ENCODE data around the gene CITED4. TPM values are rescaled to one million over a fixed set of nuclear protein-coding genes. Genes with fewer than 3 reads are reported as not detected.

The CITED4 gene
- 4.7 and 5.0 TPM in 2 replicates for total RNA-seq

- TF ChIP-seq, protein P1, sequence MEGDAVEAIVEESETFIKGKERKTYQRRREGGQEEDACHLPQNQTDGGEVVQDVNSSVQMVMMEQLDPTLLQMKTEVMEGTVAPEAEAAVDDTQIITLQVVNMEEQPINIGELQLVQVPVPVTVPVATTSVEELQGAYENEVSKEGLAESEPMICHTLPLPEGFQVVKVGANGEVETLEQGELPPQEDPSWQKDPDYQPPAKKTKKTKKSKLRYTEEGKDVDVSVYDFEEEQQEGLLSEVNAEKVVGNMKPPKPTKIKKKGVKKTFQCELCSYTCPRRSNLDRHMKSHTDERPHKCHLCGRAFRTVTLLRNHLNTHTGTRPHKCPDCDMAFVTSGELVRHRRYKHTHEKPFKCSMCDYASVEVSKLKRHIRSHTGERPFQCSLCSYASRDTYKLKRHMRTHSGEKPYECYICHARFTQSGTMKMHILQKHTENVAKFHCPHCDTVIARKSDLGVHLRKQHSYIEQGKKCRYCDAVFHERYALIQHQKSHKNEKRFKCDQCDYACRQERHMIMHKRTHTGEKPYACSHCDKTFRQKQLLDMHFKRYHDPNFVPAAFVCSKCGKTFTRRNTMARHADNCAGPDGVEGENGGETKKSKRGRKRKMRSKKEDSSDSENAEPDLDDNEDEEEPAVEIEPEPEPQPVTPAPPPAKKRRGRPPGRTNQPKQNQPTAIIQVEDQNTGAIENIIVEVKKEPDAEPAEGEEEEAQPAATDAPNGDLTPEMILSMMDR (IDR thresholded peaks at IDR 0.05; ENCODE audit: insufficient read depth, low read length, severe bottlenecking): peak; percentile 18
- Histone ChIP-seq H3K27me3 (ENCODE audit: control insufficient read depth, insufficient read depth, low read length) (no peaks in the 10 kb centered on the region), H3K36me3 (ENCODE audit: control insufficient read depth, insufficient read depth, low read length) (no peaks in the 10 kb centered on the region), H3K4me3 (ENCODE audit: low read depth, low read length) (peak within 1 kb of the TSS; percentile 54)
- DNase-seq (ENCODE audit: low read depth) (peak; percentile 76), FAIRE-seq (no peak)
Observed at GRCh38 chr1:40862008-40862863, at the start of gene CITED4. Gene CITED4, minus strand, starts transcription at chr1:40862363. Its CDS starts 236 bp downstream, at chr1:40862127.

DNA sequence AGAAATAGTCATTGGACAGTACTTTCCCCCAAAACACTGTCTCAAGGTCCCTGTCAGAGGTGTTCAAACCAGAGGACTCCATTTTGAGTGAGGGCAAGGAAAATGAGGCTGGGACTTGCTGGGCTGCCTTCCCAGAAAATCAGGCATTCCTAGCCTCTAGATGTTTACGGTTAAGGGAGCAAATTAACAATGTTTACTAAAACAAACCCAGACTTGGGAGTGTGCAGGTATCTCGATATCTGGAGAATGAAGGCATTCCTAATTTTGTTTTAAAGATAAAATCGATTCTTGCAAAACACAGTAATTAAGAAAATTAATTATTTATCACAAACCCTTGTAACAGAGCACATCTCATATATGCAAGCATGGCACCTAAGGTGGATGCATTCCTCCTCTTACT lies 48.9 kb upstream of the CITED4 start:
- DNase-seq (ENCODE audit: low read depth) (no peak), FAIRE-seq (no peak)
- no peaks in the 10 kb centered on the region for H3K27me3 ChIP-seq (ENCODE audit: control insufficient read depth, insufficient read depth, low read length)
- H3K36me3 ChIP-seq (ENCODE audit: control insufficient read depth, insufficient read depth, low read length): no peaks in the 10 kb centered on the region
- no peak overlapping the region for H3K4me3 ChIP-seq (ENCODE audit: low read depth, low read length)
- TF ChIP-seq, protein P1 (IDR thresholded peaks at IDR 0.05; ENCODE audit: insufficient read depth, low read length, severe bottlenecking): no peak

GRCh38 chr1:40909281-40909680 lies 47.1 kb upstream of the CITED4 start:
- FAIRE-seq (no peak), DNase-seq (ENCODE audit: low read depth) (no peak)
- Histone ChIP-seq H3K4me3 (ENCODE audit: low read depth, low read length) (no peak overlapping the region), H3K27me3 (ENCODE audit: control insufficient read depth, insufficient read depth, low read length) (no peaks in the 10 kb centered on the region), H3K36me3 (ENCODE audit: control insufficient read depth, insufficient read depth, low read length) (no peaks in the 10 kb centered on the region)
- TF ChIP-seq, protein P1 (IDR thresholded peaks at IDR 0.05; ENCODE audit: insufficient read depth, low read length, severe bottlenecking): no peak

DNA sequence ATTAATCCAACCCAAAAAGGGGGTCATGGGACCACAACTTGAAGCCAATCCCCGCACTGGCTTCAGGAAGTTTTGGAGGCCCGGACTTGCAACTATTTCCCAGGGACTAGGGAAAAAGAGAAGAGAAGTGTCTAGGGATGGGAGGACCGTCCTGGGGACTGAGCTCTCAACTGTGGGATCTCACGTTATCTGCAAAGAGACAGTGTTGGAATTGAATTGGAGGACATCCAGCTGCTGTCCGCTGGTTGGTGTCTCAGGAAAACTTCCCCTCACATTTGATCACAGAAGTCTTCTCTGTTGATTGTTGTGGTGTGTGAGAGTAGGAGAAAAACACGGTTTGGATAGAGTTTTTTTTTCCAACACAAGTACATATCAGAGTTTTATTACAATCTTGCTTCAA lies 46.2 kb upstream of the CITED4 start:
- no peaks in the 10 kb centered on the region for H3K36me3 ChIP-seq (ENCODE audit: control insufficient read depth, insufficient read depth, low read length)
- DNase-seq (ENCODE audit: low read depth) (no peak), FAIRE-seq (no peak)
- H3K4me3 ChIP-seq (ENCODE audit: low read depth, low read length): no peak overlapping the region
- no peaks in the 10 kb centered on the region for H3K27me3 ChIP-seq (ENCODE audit: control insufficient read depth, insufficient read depth, low read length)
- TF ChIP-seq, protein P1 (IDR thresholded peaks at IDR 0.05; ENCODE audit: insufficient read depth, low read length, severe bottlenecking): no peak

DNA sequence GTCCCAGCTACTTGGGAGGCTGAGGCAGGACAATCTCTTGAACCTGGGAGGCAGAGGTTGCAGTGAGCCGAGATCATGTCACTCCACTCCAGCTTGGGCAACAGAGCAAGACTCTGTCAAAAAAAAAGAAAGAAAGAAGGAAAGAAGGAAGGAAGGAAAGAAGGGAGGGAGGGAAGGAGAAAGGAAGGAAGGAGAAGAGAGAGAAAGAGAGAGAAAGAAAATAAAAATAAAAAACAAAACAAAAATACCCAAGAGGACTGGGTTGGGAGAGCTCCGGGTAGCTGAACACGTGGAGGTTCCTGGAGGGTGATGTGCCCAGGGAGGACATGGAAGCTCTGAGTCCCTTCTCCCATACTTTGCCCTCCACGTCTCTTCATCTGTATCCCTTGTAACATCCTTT lies 45.7 kb upstream of the CITED4 start:
- TF ChIP-seq, protein P1 (IDR thresholded peaks at IDR 0.05; ENCODE audit: insufficient read depth, low read length, severe bottlenecking): no peak
- Histone ChIP-seq H3K36me3 (ENCODE audit: control insufficient read depth, insufficient read depth, low read length) (no peaks in the 10 kb centered on the region), H3K27me3 (ENCODE audit: control insufficient read depth, insufficient read depth, low read length) (no peaks in the 10 kb centered on the region), H3K4me3 (ENCODE audit: low read depth, low read length) (no peak overlapping the region)
- FAIRE-seq: no peak
- no peak for DNase-seq (ENCODE audit: low read depth)

Data from bronchial epithelial cell (primary cell).